ELR (cell line): ENCODE data around the gene TOP1.
A peak's percentile ranks its signal among the peaks of the same experiment; 100 is the strongest.

ENCODE experiments used
- DNase-seq: peaks from one replicate; pipeline ENCODE4 v3.0.0-alpha.2; 2015; ENCODE audit warnings: low read depth

Gene TOP1

DNA sequence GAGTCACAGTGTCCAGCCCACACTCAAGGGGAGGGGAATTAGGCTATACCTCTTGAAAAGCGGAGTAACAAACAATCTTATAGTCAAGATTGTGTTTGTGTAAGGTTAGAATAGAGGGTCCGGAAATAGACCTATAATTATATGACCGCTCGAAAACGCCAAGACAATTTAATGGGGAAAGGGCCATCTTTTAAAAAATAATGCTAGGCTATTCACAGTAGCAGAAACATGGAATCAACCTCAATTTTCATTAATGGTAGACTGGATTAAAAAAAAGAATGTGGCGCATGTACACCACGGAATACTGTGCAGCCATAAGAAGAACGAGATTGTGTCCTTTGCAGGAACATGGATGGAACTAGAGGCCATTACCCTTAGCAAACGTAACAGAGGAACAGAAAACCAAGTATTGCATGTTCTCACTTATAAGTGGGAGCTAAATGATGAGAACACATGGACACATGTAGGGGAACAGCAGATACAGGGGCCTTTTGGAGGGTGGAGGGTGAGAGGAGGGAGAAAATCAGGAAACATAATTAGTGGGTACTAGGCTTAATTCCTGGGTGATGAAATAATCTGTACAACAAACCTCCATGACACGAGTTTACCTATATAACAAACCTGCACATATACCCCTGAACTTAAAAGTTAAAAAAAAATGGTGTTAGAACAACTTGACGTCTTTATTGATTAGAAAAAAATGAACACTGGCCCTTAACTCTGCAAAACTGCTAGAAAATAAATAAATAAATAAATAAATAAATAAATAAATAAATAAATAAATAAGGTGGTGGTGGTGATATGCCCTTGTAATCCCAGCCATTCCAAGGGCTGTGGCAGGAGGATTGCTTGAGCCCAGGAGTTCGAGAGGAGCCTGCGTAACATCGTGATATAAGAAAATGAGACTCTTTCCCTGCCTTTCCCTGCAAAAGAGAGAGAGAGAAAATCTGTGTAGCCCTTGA is 30.3 kb downstream of the TOP1 start:
- no peak for DNase-seq

DNA sequence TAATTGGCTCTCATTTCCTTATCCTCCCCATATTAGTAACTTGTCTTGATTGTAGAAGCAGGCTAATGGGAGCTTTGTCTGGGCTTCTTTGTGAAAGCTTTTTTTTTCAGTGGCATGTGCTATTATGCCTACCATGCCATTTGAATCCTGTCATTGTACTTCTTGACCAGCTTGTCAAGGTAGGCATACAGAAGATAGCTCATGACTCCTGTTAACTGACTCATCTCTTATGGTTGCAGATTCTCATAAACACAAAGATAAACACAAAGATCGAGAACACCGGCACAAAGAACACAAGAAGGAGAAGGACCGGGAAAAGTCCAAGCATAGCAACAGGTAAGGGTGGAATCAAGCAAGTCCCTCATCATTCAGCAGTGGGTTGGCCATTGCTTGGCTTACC is 32.5 kb downstream of the TOP1 start:
- no peak for DNase-seq

DNA sequence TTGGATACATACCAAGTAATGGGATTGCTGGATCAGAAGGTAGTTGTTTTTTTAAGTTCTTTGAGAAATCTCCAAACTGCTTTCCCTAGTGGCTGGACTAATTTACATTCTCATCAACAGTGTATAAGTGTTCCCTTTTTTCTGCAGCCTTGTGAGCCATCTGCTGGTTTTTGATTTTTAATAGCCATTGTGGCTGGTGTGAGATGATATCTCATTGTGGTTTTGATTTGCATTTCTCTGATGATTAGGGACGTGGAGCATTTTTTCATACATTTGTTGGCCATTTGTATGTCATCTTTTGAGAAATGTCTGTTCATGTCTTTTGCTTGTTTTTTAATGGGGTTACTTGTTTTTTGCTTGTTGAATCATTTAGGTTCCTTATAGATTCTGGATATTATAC is 34.8 kb downstream of the TOP1 start:
- no peak for DNase-seq

DNA sequence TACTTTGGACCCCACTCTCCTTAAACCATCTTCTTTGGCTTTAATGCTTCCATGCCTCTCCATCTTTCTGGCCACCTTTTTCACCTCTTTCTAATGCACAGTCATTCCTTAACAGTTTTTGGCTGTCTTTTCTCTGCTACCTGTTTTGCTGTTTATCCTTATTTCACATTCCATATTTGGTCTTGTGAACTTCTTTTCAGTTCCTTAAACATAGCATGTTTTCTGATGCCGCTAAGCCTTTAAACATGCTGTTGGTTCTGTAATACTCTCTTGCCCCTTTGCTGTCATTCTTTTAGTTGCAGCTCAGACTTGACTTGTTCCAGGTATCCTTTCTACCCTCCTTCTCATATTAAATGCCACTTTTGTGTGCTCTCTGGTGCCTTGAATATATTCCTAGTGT is 35.8 kb downstream of the TOP1 start:
- no peak for DNase-seq

DNA sequence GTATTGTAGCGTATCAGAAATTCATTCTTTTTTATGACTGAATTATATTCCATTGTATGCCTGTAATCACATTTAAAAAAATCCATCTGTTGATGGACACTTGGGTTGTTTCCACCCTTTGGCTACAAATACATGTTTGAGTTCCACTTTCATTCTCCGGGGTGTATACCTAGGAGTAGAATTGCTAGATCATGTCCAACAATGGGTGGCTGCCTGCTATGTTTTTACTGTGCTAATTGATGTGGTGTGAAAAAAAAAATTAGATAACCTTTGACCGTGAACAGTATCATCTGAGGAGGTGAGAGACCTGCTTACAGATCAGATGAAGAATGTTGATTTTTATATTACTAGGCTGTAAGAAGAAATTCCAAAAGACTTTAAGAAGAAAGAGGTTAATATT is 37.1 kb downstream of the TOP1 start:
- DNase-seq = no peak

DNA sequence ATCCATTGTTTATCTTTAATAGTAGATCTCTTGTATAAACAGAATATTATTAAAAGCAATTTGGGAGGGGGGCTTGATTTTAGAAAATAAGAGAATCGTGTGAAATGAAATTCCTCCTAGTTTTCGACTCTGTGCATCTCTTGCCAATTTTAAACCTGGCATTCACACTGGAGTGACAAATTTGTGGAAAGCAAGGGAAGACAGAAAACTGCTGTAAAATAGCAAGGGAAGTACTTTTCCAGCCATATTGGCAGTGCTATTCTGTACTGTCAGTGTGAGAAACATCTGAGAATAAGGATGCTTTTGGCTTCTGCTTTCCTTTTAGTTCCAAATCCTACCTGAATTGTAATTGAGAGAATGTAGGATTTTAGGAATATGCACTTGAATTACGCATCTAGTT is 40.2 kb downstream of the TOP1 start:
- no peak for DNase-seq

DNA sequence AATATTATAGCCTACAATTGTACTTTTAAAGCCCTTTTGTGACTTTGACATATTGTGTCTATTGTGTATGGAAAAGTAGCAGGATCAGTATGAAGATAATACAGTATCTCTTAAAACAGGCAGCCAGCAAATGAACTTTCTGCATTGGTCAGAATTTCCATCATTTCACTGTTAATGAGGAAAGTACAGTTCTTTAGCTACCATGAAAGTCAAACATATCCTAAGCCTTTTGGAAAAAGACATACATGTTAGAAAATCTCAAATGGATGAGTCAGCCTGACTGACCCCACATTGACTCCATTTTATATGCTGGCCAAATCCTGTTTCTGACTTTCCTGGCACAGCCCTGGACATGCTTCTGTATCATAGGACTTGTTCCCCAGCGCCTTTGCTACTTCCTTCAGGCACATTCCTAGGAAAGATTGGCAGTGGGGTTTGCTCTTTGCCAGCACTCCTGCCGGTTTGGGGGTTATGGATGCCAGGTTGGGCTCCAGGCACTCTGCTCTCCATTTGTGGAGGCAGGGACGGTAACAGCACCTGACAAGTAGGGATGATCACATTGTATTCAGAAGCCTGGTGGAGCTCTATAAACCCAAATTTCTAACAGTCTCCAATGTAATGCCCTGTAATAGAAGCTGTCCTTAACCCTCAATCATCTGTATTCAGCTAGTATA is 43.7 kb downstream of the TOP1 start:
- DNase-seq = peak; percentile 91

DNA sequence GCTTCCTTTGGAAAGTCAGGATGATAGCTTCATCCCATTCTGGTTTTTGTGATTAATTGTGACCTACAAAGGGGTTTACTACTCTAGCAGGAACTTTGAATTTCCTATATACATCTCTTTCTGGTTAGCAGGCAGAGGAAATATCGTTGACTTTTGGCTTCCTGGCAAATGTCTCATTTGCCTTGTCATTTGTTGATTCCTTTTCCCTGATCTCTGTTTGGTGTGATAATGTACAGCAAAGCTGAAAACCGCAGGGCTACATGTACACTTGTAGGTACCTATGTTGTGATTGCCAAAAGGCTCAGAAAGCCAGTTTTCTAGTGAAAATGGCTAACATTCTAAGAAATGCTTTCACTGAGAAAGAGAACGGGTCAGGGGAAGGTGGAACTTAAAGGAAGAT is 44.3 kb downstream of the TOP1 start:
- DNase-seq = no peak

DNA sequence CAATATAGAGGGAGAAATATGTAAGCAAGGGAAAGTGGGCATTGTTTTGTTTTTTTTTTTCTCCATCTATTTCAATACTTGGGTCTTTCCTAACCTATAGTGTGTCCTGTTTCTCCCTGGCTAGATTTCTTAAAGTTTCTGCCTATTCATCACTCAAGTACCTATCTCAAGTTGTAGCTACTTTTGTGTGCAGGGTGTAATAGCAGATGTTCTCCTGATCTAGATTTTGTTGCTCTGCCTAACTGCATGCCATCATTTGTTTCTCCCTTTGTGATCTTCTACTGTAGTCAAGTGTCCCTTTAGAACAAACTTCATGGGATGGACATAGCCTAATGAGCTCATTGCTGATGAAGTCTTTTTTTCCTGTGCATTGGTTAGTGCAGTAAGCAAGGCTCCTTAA is 45.8 kb downstream of the TOP1 start:
- DNase-seq = no peak

DNA sequence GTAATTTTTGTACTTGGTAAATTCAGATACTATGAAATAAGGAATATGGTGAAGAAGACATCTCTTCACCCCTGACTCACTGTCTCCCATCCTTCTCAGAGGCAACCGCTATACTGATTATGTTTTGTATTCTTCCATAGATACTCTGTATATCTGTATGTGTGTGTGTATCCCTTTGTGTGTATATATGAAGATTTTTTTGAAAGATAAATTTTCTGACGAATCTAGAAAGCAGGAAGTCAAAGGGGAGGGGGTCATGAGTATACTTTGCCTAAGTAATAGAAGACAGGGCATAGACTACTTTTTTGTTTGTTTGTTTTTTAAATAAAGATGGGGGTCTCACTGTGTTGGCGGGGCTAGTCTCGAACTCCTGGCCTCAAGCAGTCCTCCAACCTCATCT is 48.2 kb downstream of the TOP1 start:
- DNase-seq = no peak

DNA sequence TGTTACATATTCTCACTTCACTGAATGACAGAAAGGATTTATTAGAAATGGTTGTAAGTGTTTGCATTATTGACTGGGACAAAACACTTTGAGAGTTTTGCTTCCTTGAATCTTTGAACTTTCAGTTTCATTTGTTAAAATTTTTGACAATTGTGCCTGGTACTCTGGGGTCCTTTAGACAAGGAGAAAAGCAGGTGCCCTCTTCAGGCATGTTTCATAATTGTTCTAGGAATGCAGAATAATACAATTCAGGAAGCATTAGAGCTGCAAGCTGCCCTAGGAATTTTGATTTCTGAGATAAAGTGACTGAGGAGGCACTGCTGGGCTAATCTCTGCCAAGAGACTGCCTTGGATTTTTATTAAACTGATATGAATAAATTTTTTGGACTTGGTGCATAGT is 49.7 kb downstream of the TOP1 start:
- peak; percentile 80 for DNase-seq

DNA sequence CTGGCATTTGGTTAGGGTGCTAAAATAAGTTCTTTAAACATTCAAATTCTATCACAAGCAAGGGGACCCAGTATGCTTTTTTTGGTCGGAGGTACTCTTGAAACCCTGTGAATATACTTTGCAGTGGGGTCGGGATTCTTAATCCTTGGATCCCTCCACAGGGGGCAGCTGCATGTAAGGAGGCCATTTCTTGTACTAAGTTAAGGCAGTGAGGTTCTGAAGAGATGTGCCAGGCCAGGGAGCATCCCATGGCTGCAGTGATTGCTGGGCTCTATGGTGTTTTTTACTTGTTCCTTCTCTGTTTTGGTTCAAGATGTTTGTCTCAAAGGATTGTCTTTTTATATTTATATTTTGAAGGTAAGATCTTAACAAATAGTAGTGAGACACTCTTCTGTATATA is 50.4 kb downstream of the TOP1 start:
- DNase-seq = no peak

DNA sequence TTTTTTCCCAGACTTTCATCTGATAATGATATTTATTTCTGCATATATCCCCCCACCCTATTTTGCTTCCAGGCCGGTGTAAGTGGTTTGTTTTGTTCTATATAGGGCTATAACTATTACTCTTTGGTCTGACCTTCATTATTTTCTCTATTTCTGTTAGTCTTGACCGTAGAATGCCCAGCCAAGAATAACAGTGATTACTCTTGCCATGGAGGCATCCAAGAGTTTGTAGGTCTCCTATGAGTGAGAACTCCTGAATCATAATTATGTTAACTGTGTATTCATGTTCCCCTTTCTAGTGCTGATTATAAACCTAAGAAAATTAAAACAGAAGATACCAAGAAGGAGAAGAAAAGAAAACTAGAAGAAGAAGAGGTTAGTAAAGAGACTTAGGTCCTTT is 52.2 kb downstream of the TOP1 start:
- no peak for DNase-seq

DNA sequence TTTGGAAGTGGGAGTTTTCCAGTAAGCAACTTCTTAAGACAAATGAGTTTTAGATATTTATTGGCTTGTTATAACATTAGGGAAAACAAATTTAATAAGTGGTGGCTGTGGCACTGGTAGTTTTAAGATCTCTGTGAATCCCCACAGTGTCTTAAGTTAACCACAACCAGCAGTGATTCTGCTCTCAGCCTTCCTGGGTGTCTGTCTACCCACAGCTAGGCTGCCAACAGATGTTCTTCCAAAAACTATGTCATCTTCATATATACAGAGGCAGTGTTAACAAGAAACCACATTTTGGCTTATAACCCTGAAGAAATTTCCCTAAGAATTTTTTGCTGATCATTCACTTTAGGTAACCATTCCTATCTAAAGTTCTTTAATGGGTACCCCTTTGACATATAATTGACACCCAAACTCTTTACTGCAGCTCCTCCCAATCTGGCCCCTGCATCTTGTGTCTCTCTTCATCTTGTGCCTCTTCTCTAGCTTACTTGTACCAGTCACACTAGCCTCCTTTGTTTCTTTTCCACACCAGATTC is 52.7 kb downstream of the TOP1 start:
- no peak for DNase-seq

DNA sequence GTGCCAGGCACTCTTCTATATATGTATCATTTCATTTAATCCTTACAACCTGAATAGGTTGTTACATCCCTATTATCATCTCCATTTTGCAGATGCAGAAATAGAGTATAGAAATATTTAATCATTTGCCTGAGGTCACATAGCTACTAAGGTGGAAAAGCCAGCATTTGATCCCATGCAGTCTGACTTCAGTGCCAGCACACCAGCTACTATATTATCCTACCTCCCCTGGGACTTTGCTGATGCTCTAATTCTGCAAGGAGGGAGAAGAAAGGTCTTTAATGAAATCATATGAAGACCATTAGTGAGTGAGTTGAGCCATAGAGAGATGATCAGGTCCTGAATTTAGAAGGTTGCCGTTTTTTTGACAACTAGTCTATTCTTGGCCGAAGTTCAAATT is 53.7 kb downstream of the TOP1 start:
- no peak for DNase-seq

DNA sequence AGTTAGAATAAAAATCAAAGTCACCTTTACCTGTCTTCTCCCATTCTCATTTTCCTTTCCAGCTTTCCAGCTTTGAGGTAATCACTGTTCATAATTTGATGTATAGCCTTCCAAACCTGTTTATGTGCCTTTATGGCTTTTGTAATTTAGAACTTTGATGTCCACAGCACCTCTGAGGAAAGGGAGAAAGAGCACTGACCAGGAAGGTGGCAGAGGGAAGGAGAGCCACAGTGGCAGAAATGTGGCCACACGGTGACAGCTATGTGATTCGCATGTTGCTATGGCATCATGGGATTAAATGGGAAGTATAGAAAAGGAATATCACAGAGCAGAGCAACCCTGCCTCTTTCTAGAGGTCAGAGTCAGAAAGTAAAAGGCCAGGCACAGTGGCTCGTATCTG is 57.0 kb downstream of the TOP1 start:
- DNase-seq = no peak

DNA sequence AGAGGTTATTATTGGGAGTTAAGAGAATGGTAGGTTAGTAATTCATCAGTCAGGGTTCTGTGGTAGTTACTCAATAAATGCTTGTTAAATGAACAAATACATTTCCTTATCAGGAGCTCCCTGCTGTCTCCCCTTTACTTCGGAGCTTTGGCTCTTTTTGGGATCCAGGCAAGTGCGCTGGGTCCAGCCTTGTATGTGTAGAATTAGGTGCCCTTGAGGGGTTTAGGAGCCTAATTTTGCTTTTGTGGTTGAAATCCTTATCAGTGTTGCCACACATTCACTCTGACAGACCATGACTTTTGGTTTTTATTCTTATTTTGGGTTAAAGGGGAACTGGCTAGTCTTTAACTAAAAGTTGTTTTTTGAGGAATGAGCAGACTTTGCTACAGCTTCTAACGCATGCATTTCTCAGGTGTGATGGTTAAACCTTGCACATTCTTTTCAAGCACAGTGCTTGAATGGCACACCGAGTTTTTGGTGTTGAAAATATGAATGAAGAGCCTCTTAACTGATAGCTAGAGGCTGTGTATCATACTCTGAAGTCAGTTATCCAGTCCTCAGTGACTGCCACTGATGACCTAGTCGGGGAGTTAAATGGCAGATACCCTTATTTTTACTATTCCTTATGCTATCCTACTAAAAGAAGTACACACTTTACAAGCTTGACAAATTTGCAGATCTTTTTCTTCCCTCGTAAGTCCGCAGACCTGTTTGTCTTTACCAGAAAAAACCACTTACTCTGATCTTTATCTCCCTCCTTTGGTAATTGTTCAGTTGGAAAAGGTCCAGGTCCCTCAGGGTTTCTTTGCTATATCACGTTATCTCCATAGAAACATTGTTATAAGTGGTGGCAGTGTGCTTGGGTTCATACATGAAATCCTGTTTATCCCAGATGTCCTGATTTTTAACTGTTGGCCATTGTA is 58.0 kb downstream of the TOP1 start:
- DNase-seq = no peak

DNA sequence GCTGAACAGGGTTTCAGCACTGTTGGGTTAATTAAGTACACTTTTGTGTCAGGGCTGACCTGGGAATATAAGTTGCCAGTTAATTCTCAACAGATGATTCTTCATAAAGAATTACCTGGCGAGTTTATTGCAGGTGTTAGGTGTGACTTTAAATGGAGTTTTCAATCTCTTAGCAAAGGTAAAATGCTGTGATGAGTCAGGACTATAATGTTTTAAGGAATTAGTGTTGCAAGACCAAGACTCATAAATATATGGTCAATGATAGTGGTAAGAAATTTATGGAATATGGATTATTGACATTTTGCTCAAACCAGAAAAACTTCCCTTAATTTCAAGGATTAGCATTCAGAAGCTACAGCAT is 58.7 kb downstream of the TOP1 start:
- DNase-seq = no peak

DNA sequence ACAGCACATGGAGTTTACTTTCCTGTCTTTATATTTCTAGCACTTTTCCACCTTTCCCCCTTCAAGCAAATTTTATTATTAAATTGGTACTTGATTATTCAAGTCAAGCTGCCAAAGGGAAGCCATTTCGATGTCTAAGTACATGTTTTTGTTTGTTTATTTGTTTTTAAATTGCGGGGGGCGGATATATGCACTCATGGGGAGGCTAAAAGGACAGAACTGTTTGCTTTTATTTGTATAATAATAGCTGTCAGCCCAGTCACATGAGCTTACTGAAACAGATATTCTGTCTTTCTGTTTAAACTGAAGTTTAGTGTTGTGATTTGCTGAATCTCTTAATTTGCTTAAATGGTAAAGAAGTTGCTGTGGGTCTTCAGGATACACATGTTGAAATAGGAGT is 59.2 kb downstream of the TOP1 start:
- no peak for DNase-seq

DNA sequence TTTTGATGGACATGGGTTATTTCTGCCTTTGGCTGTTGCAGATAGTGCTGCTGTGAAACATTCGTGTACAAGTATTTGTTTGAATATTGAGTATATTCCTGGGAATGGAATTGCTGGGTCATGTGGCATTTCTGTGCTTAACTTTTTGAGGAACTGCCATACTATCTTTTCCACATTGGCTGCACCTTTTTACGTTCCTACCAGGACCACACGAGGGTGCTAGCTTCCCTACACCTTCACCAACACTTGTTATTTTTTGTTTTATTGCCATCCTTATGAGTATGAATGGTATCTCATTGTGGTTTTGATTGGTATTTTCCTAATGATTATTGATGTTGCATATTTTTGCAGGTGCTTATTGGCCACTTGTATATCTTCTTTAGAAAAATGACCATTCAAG is 60.9 kb downstream of the TOP1 start:
- DNase-seq = no peak

DNA sequence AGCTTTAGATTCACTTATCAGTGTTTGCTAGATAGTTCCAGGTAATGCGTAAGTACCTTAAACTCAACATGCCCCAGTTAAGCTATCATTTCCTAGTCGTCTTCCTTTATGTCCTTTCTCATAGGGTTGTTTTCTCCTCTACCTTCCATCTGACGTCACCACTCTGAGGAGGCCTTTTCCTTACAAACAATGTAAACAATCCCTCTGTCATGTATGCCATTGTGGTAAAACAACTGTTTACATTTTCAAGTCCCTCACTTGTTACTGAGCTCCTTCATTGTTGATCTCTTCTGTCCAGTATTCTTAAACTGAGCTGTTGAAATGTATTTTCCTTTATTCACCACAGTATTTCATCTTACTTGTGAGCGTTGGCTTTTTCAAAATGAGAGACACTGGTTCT is 63.3 kb downstream of the TOP1 start:
- no peak for DNase-seq

DNA sequence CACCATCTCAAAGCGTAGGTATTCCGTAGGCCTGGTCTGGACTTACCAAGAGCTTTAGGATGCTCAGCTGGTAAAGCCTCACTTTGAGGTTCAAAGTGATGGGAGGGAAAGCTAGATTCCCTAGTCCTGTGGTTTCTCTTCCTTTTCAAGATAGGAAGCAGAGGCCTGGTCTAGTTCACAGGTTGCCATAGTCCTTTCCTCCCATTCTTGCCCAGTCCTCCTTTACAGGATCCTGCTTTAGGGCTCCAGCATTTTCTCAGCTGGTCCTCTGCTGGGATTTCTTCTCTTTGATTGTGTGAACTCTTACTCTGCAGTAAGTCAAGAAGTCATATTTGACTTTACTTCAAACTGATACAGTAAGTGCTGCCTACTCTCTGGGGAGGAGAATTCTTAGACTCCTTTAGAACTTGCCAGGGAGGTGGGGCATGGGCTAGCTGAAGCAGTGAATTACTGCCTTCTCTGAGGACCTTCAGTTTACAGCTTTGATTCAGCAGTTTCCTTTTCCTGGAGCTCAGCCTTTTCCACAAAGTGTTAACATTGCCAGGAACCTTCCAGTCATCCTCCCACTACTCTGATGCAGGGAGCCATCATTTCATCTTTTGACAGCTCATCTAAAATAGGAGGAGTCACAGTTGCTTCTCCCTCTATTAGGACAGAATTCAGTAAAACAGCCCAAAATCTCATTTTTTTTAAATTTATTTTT is 65.9 kb downstream of the TOP1 start:
- no peak for DNase-seq
